ENCODE measurements around the gene WDR90. TPM values are rescaled to one million over a fixed set of nuclear protein-coding genes. Genes with fewer than 3 reads are reported as not detected.

The WDR90 gene
- total and polyA plus RNA-seq, 2 of the 13 experiments (the other 11 are each of a cell fraction or from before 2014, with no cell fraction given): 14.9 to 28.9 TPM

DNA sequence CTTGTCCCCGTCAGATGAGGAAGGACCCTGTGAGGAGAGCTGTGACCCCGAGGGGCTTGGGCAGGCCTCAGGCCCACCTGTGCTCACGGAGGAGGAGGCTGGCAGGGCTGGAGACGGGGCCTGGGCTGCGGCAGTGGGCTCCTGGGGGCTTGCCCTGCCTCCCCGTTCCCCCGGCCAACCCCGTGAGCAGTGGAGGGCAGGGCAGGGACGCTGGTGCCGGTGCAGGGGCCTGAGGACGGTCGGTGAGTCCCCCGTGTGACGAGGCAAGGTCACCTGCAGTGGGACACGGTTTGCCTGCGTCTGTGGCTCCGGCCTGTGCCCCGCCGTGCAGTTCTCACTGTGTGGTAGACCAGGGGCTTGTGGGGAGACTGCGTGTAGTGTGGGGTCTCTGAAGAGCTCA is 10.5 kb downstream of the WDR90 start (continued):
- no peak for TF ChIP-seq THYN1 (CRISPR knock-in tag; IDR thresholded peaks at IDR 0.05; ENCODE audit: borderline replicate concordance, low read depth)
- TF ChIP-seq, protein P1, sequence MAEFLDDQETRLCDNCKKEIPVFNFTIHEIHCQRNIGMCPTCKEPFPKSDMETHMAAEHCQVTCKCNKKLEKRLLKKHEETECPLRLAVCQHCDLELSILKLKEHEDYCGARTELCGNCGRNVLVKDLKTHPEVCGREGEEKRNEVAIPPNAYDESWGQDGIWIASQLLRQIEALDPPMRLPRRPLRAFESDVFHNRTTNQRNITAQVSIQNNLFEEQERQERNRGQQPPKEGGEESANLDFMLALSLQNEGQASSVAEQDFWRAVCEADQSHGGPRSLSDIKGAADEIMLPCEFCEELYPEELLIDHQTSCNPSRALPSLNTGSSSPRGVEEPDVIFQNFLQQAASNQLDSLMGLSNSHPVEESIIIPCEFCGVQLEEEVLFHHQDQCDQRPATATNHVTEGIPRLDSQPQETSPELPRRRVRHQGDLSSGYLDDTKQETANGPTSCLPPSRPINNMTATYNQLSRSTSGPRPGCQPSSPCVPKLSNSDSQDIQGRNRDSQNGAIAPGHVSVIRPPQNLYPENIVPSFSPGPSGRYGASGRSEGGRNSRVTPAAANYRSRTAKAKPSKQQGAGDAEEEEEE (CRISPR knock-in tag; IDR thresholded peaks at IDR 0.05; ENCODE audit: borderline replicate concordance): no peak
- TF ChIP-seq, protein P2, sequence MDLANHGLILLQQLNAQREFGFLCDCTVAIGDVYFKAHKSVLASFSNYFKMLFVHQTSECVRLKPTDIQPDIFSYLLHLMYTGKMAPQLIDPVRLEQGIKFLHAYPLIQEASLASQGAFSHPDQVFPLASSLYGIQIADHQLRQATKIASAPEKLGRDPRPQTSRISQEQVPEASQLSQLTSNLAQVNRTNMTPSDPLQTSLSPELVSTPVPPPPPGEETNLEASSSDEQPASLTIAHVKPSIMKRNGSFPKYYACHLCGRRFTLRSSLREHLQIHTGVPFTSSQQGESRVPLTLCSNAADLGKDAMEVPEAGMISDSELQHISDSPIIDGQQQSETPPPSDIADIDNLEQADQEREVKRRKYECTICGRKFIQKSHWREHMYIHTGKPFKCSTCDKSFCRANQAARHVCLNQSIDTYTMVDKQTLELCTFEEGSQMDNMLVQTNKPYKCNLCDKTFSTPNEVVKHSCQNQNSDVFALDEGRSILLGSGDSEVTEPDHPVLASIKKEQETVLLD (CRISPR knock-in tag; IDR thresholded peaks at IDR 0.05; ENCODE audit: low read depth): no peak
- no peak for TF ChIP-seq ZNF879 (CRISPR knock-in tag; IDR thresholded peaks at IDR 0.05)
- TF ChIP-seq ZNF569 (CRISPR knock-in tag; IDR thresholded peaks at IDR 0.05; ENCODE audit: borderline replicate concordance): no peak
- TF ChIP-seq, protein P3, sequence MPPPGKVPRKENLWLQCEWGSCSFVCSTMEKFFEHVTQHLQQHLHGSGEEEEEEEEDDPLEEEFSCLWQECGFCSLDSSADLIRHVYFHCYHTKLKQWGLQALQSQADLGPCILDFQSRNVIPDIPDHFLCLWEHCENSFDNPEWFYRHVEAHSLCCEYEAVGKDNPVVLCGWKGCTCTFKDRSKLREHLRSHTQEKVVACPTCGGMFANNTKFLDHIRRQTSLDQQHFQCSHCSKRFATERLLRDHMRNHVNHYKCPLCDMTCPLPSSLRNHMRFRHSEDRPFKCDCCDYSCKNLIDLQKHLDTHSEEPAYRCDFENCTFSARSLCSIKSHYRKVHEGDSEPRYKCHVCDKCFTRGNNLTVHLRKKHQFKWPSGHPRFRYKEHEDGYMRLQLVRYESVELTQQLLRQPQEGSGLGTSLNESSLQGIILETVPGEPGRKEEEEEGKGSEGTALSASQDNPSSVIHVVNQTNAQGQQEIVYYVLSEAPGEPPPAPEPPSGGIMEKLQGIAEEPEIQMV (CRISPR knock-in tag; IDR thresholded peaks at IDR 0.05; ENCODE audit: low read depth): no peak
- no peak for TF ChIP-seq ZMYM4 (CRISPR knock-in tag; IDR thresholded peaks at IDR 0.05)

DNA sequence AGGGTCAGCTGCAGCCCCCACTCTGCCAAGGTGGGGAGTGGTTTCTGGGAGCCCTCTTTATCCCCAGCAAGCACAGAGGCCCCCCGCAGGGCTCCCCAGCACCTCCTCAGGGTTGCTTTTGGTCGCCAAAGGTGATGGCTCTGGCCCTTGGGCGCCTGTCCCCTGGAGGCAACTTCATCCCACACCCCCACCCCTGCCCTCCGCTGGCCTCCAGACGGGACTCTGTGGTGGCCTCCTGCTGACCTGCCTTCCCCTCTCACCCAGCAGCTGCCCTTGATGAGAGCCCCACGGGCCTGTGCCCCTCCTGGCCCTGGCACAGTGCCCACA is 10.9 kb downstream of the WDR90 start:
- BruUV-seq (replicated peaks): no TSS peak
- no peak overlapping the region for H3K27ac ChIP-seq (ENCODE audit: extremely low read length, insufficient read depth, low read length)
- ATAC-seq: no peak
- H3K27me3 ChIP-seq (ENCODE audit: control insufficient read depth in 1 of 2, insufficient read depth in 2 of 2, low read length in 2 of 2): no peaks in the 10 kb centered on the region
- no peaks in the 10 kb centered on the region for H4K20me1 ChIP-seq (ENCODE audit: insufficient read depth, low read length)
- no peaks in the 10 kb centered on the region for H3K4me1 ChIP-seq (ENCODE audit: insufficient read depth, low read length)
- H2AFZ ChIP-seq (ENCODE audit: low read length): no peak overlapping the region
- H3K9me3 ChIP-seq (ENCODE audit: low read length): no peaks in the 10 kb centered on the region
- intact Hi-C loops (cut with micrococcal nuclease; ENCODE audit: unreplicated experiment): no loop called here
- 80% methylated on average over 1 of the region's 6 CpGs for WGBS (ENCODE audit: low lambda C conversion rate)
- no peak for FAIRE-seq
- in situ Hi-C loops (cut with HindIII; ENCODE audit: extremely low pct_ligation_motif_present, low pct_unique_long_range_greater_than_20kb): no loop called here
- no peaks in the 10 kb centered on the region for H3K79me2 ChIP-seq (ENCODE audit: insufficient read depth, low read length)
- H3K4me2 ChIP-seq (ENCODE audit: low read depth, low read length): no peak overlapping the region
- H3K9ac ChIP-seq (ENCODE audit: insufficient read depth, low read depth, low read length): no peak overlapping the region
- ChIA-PET POLR2A (no interaction called here), CTCF (ENCODE audit: low intra/inter-chr PET ratio, low total read pairs) (no interaction called here)
- DNase-seq (ENCODE audit: low spot score): no peak
- H3K36me3 ChIP-seq (replicated peaks in 1 of 2; ENCODE audit: control insufficient read depth in 1 of 2, insufficient read depth in 2 of 2, low read length in 2 of 2): peaks cover 0 to 2% of the 10 kb centered on the region in 2 experiments; a peak in 1 of 5 replicates
- H3K4me3 ChIP-seq (replicated peaks in 1 of 3; ENCODE audit: insufficient read depth in 1 of 3, low read depth in 2 of 3, low read length in 3 of 3): no peak overlapping the region
- TF ChIP-seq GLI4 (CRISPR knock-in tag; IDR thresholded peaks at IDR 0.05; ENCODE audit: borderline replicate concordance): no peak
- TF ChIP-seq NPAS2 (CRISPR knock-in tag; IDR thresholded peaks at IDR 0.05; ENCODE audit: borderline replicate concordance): no peak
- TF ChIP-seq NFE2L1 (CRISPR knock-in tag; IDR thresholded peaks at IDR 0.05; ENCODE audit: borderline replicate concordance): no peak
- TF ChIP-seq KDM3A (CRISPR knock-in tag; IDR thresholded peaks at IDR 0.05; ENCODE audit: low read depth): no peak
- TF ChIP-seq, protein P4, sequence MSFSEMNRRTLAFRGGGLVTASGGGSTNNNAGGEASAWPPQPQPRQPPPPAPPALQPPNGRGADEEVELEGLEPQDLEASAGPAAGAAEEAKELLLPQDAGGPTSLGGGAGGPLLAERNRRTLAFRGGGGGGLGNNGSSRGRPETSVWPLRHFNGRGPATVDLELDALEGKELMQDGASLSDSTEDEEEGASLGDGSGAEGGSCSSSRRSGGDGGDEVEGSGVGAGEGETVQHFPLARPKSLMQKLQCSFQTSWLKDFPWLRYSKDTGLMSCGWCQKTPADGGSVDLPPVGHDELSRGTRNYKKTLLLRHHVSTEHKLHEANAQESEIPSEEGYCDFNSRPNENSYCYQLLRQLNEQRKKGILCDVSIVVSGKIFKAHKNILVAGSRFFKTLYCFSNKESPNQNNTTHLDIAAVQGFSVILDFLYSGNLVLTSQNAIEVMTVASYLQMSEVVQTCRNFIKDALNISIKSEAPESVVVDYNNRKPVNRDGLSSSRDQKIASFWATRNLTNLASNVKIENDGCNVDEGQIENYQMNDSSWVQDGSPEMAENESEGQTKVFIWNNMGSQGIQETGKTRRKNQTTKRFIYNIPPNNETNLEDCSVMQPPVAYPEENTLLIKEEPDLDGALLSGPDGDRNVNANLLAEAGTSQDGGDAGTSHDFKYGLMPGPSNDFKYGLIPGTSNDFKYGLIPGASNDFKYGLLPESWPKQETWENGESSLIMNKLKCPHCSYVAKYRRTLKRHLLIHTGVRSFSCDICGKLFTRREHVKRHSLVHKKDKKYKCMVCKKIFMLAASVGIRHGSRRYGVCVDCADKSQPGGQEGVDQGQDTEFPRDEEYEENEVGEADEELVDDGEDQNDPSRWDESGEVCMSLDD (CRISPR knock-in tag; IDR thresholded peaks at IDR 0.05; ENCODE audit: borderline replicate concordance): no peak
- no peak for TF ChIP-seq POLR2AphosphoS2 (IDR thresholded peaks at IDR 0.05; ENCODE audit: low read depth, low read length)
- no peak for TF ChIP-seq AHR (CRISPR knock-in tag; IDR thresholded peaks at IDR 0.05)
- no peak for TF ChIP-seq SETDB1 (CRISPR knock-in tag; IDR thresholded peaks at IDR 0.05; ENCODE audit: borderline replicate concordance)
- no peak for TF ChIP-seq ZNF766 (CRISPR knock-in tag; IDR thresholded peaks at IDR 0.05; ENCODE audit: borderline replicate concordance)
- TF ChIP-seq SP4 (CRISPR knock-in tag; IDR thresholded peaks at IDR 0.05): no peak
